GM12801 (cell line): ENCODE results near the gene CCDC17.

Source experiments
- CTCF ChIP-seq: IDR thresholded peaks from one replicate; pipeline ENCODE4 v1.5.1; 2011; ENCODE audit warnings: control low read depth; ENCODE audit not compliant: insufficient read length; ENCODE audit errors: extremely low read depth

The CCDC17 gene

GRCh38 chr1:45623972-45624371, at the start of gene CCDC17:
TSS of gene CCDC17 (minus strand) at chr1:45624054. CDS start at chr1:45623909, 145 bp downstream.
- no peak for TF ChIP-seq CTCF

DNA sequence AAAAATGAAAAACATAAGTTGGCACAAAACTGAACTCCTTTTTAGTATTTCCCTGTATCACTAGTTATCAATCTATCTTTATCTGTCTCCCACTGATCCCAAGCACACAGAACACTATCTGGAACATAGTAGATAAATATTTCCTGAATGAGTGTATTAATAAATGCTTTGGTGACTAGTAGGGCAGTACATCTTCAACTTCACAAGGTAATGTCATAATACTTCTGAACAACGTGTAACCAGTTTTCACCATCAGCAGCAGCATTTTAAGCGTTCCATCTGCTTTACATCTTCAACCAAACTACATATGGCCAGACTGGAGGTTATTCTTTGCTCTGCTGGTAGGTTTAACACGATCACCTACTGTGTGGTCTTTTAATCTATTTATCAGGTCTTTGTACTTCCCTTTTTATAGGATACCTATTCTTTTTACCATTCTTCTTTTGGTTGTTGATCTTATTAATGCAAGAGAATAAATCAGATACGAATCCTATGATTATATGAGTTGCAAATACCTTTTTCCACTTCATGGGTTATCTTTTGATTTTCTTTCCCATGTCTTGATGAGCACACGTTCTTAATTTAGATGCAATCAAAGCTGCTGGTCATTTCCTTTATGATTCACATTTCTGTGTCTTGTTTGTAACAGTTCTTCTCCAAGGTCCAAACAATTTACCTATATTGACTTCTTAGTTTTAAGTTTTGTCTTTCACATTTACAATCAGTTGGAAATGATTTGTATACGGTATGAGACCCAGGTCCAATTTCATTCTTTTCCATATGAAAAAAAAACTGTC, 46.2 kb upstream of the CCDC17 start:
- no peak for TF ChIP-seq CTCF

- no peak for TF ChIP-seq CTCF
Measured at GRCh38 chr1:45669379-45669778, 45.5 kb upstream of the CCDC17 start.

- no peak for TF ChIP-seq CTCF
Measured at GRCh38 chr1:45668526-45668925, 44.7 kb upstream of the CCDC17 start.

GRCh38 chr1:45667321-45668111, 43.7 kb upstream of the CCDC17 start:
- no peak for TF ChIP-seq CTCF

- no peak for TF ChIP-seq CTCF
Measured at GRCh38 chr1:45666836-45667235, 43.0 kb upstream of the CCDC17 start.

DNA sequence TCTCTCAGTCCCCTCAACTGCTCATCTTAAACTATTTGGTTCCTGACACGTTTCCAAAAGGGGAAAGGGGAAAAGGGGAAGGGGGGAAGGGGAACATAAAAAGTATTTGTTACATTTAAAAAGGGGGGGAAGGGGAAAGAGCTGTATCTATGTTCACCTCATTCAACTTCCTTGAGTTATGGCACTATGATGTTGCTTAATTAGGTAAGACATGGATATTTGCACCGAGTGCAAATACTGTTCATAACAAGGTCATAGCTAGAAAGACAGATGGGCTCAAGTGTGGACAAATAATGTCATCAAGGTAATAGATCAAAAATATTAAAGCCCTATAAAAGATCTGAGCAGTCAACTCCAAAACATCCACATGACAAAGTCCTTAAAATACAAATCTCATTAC, 36.5 kb upstream of the CCDC17 start:
- TF ChIP-seq CTCF: no peak
